HEK293 (cell line): ENCODE measurements around the gene ADGB.

ENCODE experiments used
- CTCF ChIA-PET: fragments of 350-600 bp; formaldehyde crosslinking; extraction: SDS; loops from one replicate; lab custom pipeline; 2021; ENCODE audit warnings: antibody characterized with exemption; lab: Yijun Ruan, JAX
- POLR2A ChIA-PET: fragments of 300-600 bp; formaldehyde crosslinking; extraction: SDS; loops from one replicate; lab custom pipeline; 2020; ENCODE audit warnings: antibody characterized with exemption, inconsistent platforms; lab: Yijun Ruan, JAX
- H3K27ac ChIP-seq: fragments of 200-500 bp; sonication (Bioruptor generic); 2 replicates; pipeline ENCODE4 v1.5.1; 2014; ENCODE audit warnings: low read depth, low read length, control low read depth, inconsistent platforms; ENCODE audit errors: extremely low read depth
- H3K36me3 ChIP-seq, 2 experiments: fragments of 200-500 bp in 1 of 2; sonication (Bioruptor generic) in 1 of 2; 1 replicate in 1 of 2; 2 replicates in 1 of 2; pipeline ENCODE4 v1.5.1; 2014 to 2017; ENCODE audit warnings: inconsistent platforms in 2 of 2, low read length in 2 of 2; ENCODE audit not compliant: control insufficient read depth in 2 of 2, insufficient read depth in 1 of 2
- H3K4me1 ChIP-seq: fragments of 200-500 bp; sonication (Bioruptor generic); 2 replicates; pipeline ENCODE4 v1.5.1; 2014; ENCODE audit warnings: mild to moderate bottlenecking, low read length, inconsistent platforms; ENCODE audit not compliant: control insufficient read depth, insufficient read depth
- H3K4me3 ChIP-seq: 2 replicates; pipeline ENCODE4 v1.5.1; 2011; ENCODE audit warnings: low read depth, mild to moderate bottlenecking, control low read depth, low read length, moderate library complexity
- H3K9me3 ChIP-seq: fragments of 200-500 bp; sonication (Bioruptor generic); 2 replicates; pipeline ENCODE4 v1.5.1; 2014; ENCODE audit warnings: low read depth, low read length, inconsistent platforms; ENCODE audit not compliant: control insufficient read depth, insufficient read depth
- BCL11A ChIP-seq: fragments of 450-650 bp; formaldehyde crosslinking; IDR thresholded peaks from 2 replicates; pipeline ENCODE4 v1.5.1; 2016; ENCODE audit warnings: low read depth, missing biosample characterization, missing genetic modification characterization
- FEZF1 ChIP-seq: fragments of 450-650 bp; formaldehyde crosslinking; IDR thresholded peaks from 2 replicates; pipeline ENCODE4 v1.5.1; 2016; ENCODE audit warnings: missing biosample characterization, missing genetic modification characterization
- HOXD13 ChIP-seq: sonication (generic); formaldehyde crosslinking; IDR thresholded peaks from 2 replicates; pipeline ENCODE4 v1.8.0; 2022; ENCODE audit warnings: missing genetic modification reagents, borderline replicate concordance
- INSM2 ChIP-seq: fragments of 450-650 bp; formaldehyde crosslinking; IDR thresholded peaks from 2 replicates; pipeline ENCODE4 v1.5.1; 2016; ENCODE audit warnings: missing biosample characterization, missing genetic modification characterization
- KLF10 ChIP-seq: fragments of 450-650 bp; IDR thresholded peaks from 2 replicates; pipeline ENCODE4 v1.5.1; 2018; ENCODE audit warnings: missing biosample characterization, mild to moderate bottlenecking, missing genetic modification characterization
- OVOL3 ChIP-seq: fragments of 450-650 bp; formaldehyde crosslinking; IDR thresholded peaks from 2 replicates; pipeline ENCODE4 v1.5.1; 2016; ENCODE audit warnings: missing biosample characterization, missing genetic modification characterization
- ZBTB10 ChIP-seq: fragments of 450-650 bp; formaldehyde crosslinking; IDR thresholded peaks from 2 replicates; pipeline ENCODE4 v1.5.1; 2016; ENCODE audit warnings: missing biosample characterization, missing genetic modification characterization
- ZBTB20 ChIP-seq: fragments of 450-650 bp; formaldehyde crosslinking; IDR thresholded peaks from 2 replicates; pipeline ENCODE4 v1.5.1; 2016; ENCODE audit warnings: missing biosample characterization, missing genetic modification characterization
- ZBTB48 ChIP-seq: fragments of 450-650 bp; formaldehyde crosslinking; IDR thresholded peaks from 2 replicates; pipeline ENCODE4 v1.5.1; 2016; ENCODE audit warnings: missing biosample characterization, missing genetic modification characterization
- ZNF138 ChIP-seq: fragments of 450-650 bp; formaldehyde crosslinking; IDR thresholded peaks from 2 replicates; pipeline ENCODE4 v1.5.1; 2016; ENCODE audit warnings: missing biosample characterization, missing genetic modification characterization, borderline replicate concordance
- ZNF18 ChIP-seq: fragments of 450-650 bp; formaldehyde crosslinking; IDR thresholded peaks from 2 replicates; pipeline ENCODE4 v1.5.1; 2016; ENCODE audit warnings: missing biosample characterization, missing genetic modification characterization
- ZNF239 ChIP-seq: fragments of 450-650 bp; formaldehyde crosslinking; IDR thresholded peaks from 2 replicates; pipeline ENCODE4 v1.5.1; 2016; ENCODE audit warnings: missing biosample characterization, missing genetic modification characterization
- ZNF292 ChIP-seq: fragments of 450-650 bp; formaldehyde crosslinking; IDR thresholded peaks from 2 replicates; pipeline ENCODE4 v1.5.1; 2016; ENCODE audit warnings: low read depth, missing biosample characterization, missing genetic modification characterization, borderline replicate concordance
- ZNF501 ChIP-seq: fragments of 450-650 bp; formaldehyde crosslinking; IDR thresholded peaks from 2 replicates; pipeline ENCODE4 v1.5.1; 2016; ENCODE audit warnings: missing biosample characterization, missing genetic modification characterization
- ZNF521 ChIP-seq: fragments of 450-650 bp; formaldehyde crosslinking; IDR thresholded peaks from 2 replicates; pipeline ENCODE4 v1.5.1; 2017; ENCODE audit warnings: missing biosample characterization, mild to moderate bottlenecking, missing genetic modification characterization
- ZNF624 ChIP-seq: fragments of 450-650 bp; formaldehyde crosslinking; IDR thresholded peaks from 2 replicates; pipeline ENCODE4 v1.5.1; 2017; ENCODE audit warnings: missing biosample characterization, missing genetic modification characterization
- ZNF645 ChIP-seq: fragments of 450-650 bp; formaldehyde crosslinking; IDR thresholded peaks from 2 replicates; pipeline ENCODE4; 2016; ENCODE audit warnings: missing biosample characterization, missing genetic modification characterization
- ZNF791 ChIP-seq: fragments of 450-650 bp; formaldehyde crosslinking; IDR thresholded peaks from 2 replicates; pipeline ENCODE4 v1.5.1; 2016; ENCODE audit warnings: missing biosample characterization, missing genetic modification characterization
- ZSCAN5A ChIP-seq: fragments of 450-650 bp; formaldehyde crosslinking; IDR thresholded peaks from 2 replicates; pipeline ENCODE4 v1.5.1; 2016; ENCODE audit warnings: missing biosample characterization, missing genetic modification characterization
- TF ChIP-seq, protein P1 (sequence below): fragments of 450-650 bp; formaldehyde crosslinking; IDR thresholded peaks from 2 replicates; pipeline ENCODE4 v1.5.1; 2016; ENCODE audit warnings: missing biosample characterization, missing genetic modification characterization

ADGB gene

GRCh38 chr6:146592451-146592850 is 6.3 kb upstream of the ADGB start:
- no peak overlapping the region for H3K4me3 ChIP-seq
- H3K4me1 ChIP-seq = no peaks in the 10 kb centered on the region
- no peaks in the 10 kb centered on the region for H3K36me3 ChIP-seq
- ChIA-PET POLR2A (no interaction called here), CTCF (interaction anchor here (0.7 kb wide), 1 partner anchor 43 kb away, joined by 4 read pairs; no protein-coding TSS in a partner anchor)
- no peak for TF ChIP-seq ZNF645 (tag by site-specific recombination)
- TF ChIP-seq HOXD13 (CRISPR knock-in tag) = no peak
- TF ChIP-seq, protein P1, sequence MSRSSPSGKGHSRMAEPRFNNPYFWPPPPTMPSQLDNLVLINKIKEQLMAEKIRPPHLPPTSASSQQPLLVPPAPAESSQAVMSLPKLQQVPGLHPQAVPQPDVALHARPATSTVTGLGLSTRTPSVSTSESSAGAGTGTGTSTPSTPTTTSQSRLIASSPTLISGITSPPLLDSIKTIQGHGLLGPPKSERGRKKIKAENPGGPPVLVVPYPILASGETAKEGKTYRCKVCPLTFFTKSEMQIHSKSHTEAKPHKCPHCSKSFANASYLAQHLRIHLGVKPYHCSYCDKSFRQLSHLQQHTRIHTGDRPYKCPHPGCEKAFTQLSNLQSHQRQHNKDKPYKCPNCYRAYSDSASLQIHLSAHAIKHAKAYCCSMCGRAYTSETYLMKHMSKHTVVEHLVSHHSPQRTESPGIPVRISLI (tag by site-specific recombination) = no peak
- TF ChIP-seq ZNF501 (tag by site-specific recombination) = no peak
- TF ChIP-seq ZNF791 (tag by site-specific recombination) = no peak
- TF ChIP-seq BCL11A (tag by site-specific recombination) = no peak
- no peak for TF ChIP-seq ZNF239 (tag by site-specific recombination)
- TF ChIP-seq INSM2 (tag by site-specific recombination) = no peak
- TF ChIP-seq ZSCAN5A (tag by site-specific recombination) = no peak
- TF ChIP-seq ZNF292 (tag by site-specific recombination) = no peak
- no peak for TF ChIP-seq ZBTB20 (tag by site-specific recombination)
- TF ChIP-seq ZNF521 = no peak
- TF ChIP-seq ZNF624 = no peak
- no peak for TF ChIP-seq ZBTB48
- no peak for TF ChIP-seq ZNF138
- H3K27ac ChIP-seq = no peak overlapping the region
- H3K9me3 ChIP-seq = no peaks in the 10 kb centered on the region

DNA sequence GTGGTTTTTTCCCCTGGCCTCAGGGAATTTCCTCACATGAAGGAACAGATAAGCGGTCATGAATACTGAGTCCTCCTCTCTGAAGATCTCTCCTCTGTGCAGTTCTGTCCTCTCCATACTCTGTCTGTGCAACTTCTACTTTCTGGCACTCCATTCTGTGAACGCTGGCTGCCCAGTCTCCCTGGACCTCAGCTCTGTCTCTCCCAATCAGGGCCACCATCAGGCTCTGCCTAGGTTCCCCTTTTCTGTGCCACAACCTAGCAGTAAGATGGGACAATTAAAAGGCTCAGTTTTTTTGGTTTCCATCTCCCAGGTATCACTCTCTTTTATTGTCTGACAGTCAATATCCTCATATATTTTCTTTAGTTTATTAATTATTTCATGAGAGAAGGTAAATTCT is 4.8 kb upstream of the ADGB start:
- H3K4me3 ChIP-seq = no peak overlapping the region
- H3K27ac ChIP-seq = no peak overlapping the region
- TF ChIP-seq ZBTB10 (tag by site-specific recombination) (no peak), KLF10 (no peak), OVOL3 (tag by site-specific recombination) (no peak), FEZF1 (tag by site-specific recombination) (no peak), ZNF18 (no peak)
- no peaks in the 10 kb centered on the region for H3K4me1 ChIP-seq
- no peaks in the 10 kb centered on the region for H3K36me3 ChIP-seq
- ChIA-PET POLR2A (no interaction called here), CTCF (no interaction called here)
- no peaks in the 10 kb centered on the region for H3K9me3 ChIP-seq
